CD14-positive monocyte (primary cell): ENCODE data around the gene LRRN4CL. TPM values are rescaled to one million over a fixed set of nuclear protein-coding genes. Genes with fewer than 3 reads are reported as not detected.
"Not testable (repeated sequence)": the region's sequence is repeated elsewhere in the genome, so short reads cannot be mapped to it uniquely, and the experiment has no call there.

Experiments
- DNase-seq, 3 donors: peaks; one replicate each; pipeline ENCODE4 v3.0.0-alpha.2; 2011 to 2022
- H2AFZ ChIP-seq: 2 replicates; pipeline ENCODE4 v1.6.0; 2012; ENCODE audit warnings: mild to moderate bottlenecking, low read depth, low read length, inconsistent platforms; ENCODE audit not compliant: insufficient read depth, poor library complexity, severe bottlenecking
- H3K27ac ChIP-seq, 2 donors: 1 replicate in 1 of 2; 2 replicates in 1 of 2; pipeline ENCODE4 v1.5.1; 2012 to 2013; ENCODE audit warnings: low read length in 2 of 2, control low read depth in 1 of 2, inconsistent platforms in 1 of 2, low read depth in 1 of 2, mild to moderate bottlenecking in 1 of 2
- H3K27me3 ChIP-seq, 2 donors: one replicate each; pipeline versions ENCODE4 v1.6.0 to v1.6.1; 2011 to 2013; ENCODE audit warnings: low read length in 2 of 2; ENCODE audit not compliant: control insufficient read depth in 2 of 2, insufficient read depth in 2 of 2
- H3K36me3 ChIP-seq, 2 donors: replicated peaks in 1 of 2; 1 replicate in 1 of 2; 2 replicates in 1 of 2; pipeline versions ENCODE4 v1.5.1 to v1.6.1; 2012 to 2013; ENCODE audit warnings: low read length in 2 of 2, control low read depth in 1 of 2, inconsistent platforms in 1 of 2, mild to moderate bottlenecking in 1 of 2; ENCODE audit not compliant: insufficient read depth in 2 of 2, control insufficient read depth in 1 of 2
- H3K4me1 ChIP-seq, 2 donors: 1 replicate in 1 of 2; 2 replicates in 1 of 2; pipeline versions ENCODE4 v1.5.1 to v1.6.1; 2012 to 2013; ENCODE audit warnings: low read length in 2 of 2, control low read depth in 1 of 2, inconsistent platforms in 1 of 2, mild to moderate bottlenecking in 1 of 2, moderate library complexity in 1 of 2; ENCODE audit not compliant: insufficient read depth in 2 of 2, control insufficient read depth in 1 of 2
- H3K4me2 ChIP-seq: replicated peaks from 2 replicates; pipeline ENCODE3; 2012; ENCODE audit warnings: low read length, moderate library complexity, mild to moderate bottlenecking; ENCODE audit not compliant: poor library complexity, severe bottlenecking; ENCODE audit errors: extremely low read depth
- H3K4me3 ChIP-seq, 3 experiments: fragments of 200-600 bp in 1 of 3; sonication (generic) in 1 of 3; replicated peaks in 1 of 3; 1 replicate in 2 of 3; 2 replicates in 1 of 3; pipeline ENCODE4 v1.5.1; 2011 to 2013; ENCODE audit warnings: low read length in 3 of 3, mild to moderate bottlenecking in 3 of 3, control low read depth in 2 of 3, low read depth in 2 of 3, inconsistent platforms in 1 of 3, moderate library complexity in 1 of 3
- H3K79me2 ChIP-seq: 2 replicates; pipeline ENCODE4 v1.6.0; 2012; ENCODE audit warnings: mild to moderate bottlenecking, control low read depth, inconsistent platforms, low read length, moderate library complexity; ENCODE audit not compliant: insufficient read depth
- H3K9ac ChIP-seq: 2 replicates; pipeline ENCODE4 v1.6.0; 2017; ENCODE audit warnings: low read length, mild to moderate bottlenecking; ENCODE audit not compliant: insufficient read depth, poor library complexity, severe bottlenecking
- H3K9me3 ChIP-seq, 2 donors: replicated peaks in 1 of 2; 1 replicate in 1 of 2; 2 replicates in 1 of 2; pipeline versions ENCODE4 v1.5.1 to v1.6.1; 2012 to 2013; ENCODE audit warnings: low read length in 2 of 2, control low read depth in 1 of 2; ENCODE audit not compliant: control insufficient read depth in 1 of 2, insufficient read depth in 1 of 2
- H4K20me1 ChIP-seq: 2 replicates; pipeline ENCODE4 v1.6.0; 2012; ENCODE audit warnings: mild to moderate bottlenecking, low read length, control low read depth, moderate library complexity; ENCODE audit not compliant: insufficient read depth
- H3K27ac Mint-ChIP-seq, 7 donors: one replicate each; pipeline ENCODE4 v1.8.0; 2020; ENCODE audit warnings: mild to moderate bottlenecking in 7 of 7, mixed read lengths in 7 of 7, moderate library complexity in 6 of 7, inconsistent platforms in 2 of 7
- H3K27me3 Mint-ChIP-seq, 3 donors: one replicate each; pipeline ENCODE4 v1.8.0; 2021 to 2022; ENCODE audit warnings: low read depth in 3 of 3, mild to moderate bottlenecking in 3 of 3, mixed read lengths in 3 of 3, moderate library complexity in 3 of 3, inconsistent platforms in 1 of 3
- H3K36me3 Mint-ChIP-seq, 2 donors: one replicate each; pipeline ENCODE4 v1.8.0; 2020; ENCODE audit warnings: mixed read lengths in 2 of 2, inconsistent platforms in 1 of 2, mild to moderate bottlenecking in 1 of 2
- H3K4me1 Mint-ChIP-seq: one replicate; pipeline ENCODE4 v1.8.0; 2020; ENCODE audit warnings: mild to moderate bottlenecking, mixed read lengths
- H3K4me3 Mint-ChIP-seq, 2 donors: one replicate each; pipeline ENCODE4 v1.8.0; 2020; ENCODE audit warnings: mild to moderate bottlenecking in 2 of 2, mixed read lengths in 2 of 2, moderate library complexity in 1 of 2
- H3K9me3 Mint-ChIP-seq, 7 donors: one replicate each; pipeline ENCODE4 v1.8.0; 2020 to 2022; ENCODE audit warnings: mixed read lengths in 7 of 7, mild to moderate bottlenecking in 6 of 7, moderate library complexity in 6 of 7, inconsistent platforms in 2 of 7
- CTCF ChIP-seq: fragments of 200-600 bp; IDR thresholded peaks from one replicate; pipeline ENCODE4 v1.8.0; 2022; ENCODE audit warnings: antibody characterized with exemption, mild to moderate bottlenecking
- WGBS: methylation state at CpG from one replicate; pipeline ENCODE4 v1.1.5; 2013; ENCODE audit warnings: missing lambda C conversion rate; ENCODE audit not compliant: insufficient coverage; 5-methylcytosine and 5-hydroxymethylcytosine counted together
- intact Hi-C, 2 donors: fragments of 100-400 bp; cut with micrococcal nuclease; formaldehyde crosslinking; loops; one replicate each; pipeline versions ENCODE4 v1.15.0 to v1.15.1; 2023
- polyA plus RNA-seq, 3 donors: library from polyadenylated mRNA; depleted of rRNA in 1 of 3; unstranded in 2 of 3; stranded (reverse) in 1 of 3; fragments of 300-500 nt in 2 of 3; fragments of >200 nt in 1 of 3; fragmentation: Illumina TruSeq in 2 of 3; gene quantifications; 1 replicate in 2 of 3; 2 replicates in 1 of 3; pipeline ENCODE4 v1.2.3, GENCODE V29; 2012 to 2021

LRRN4CL gene
- polyA plus RNA-seq, 3 donors: not detected

GRCh38 chr11:62654297-62654696 is 35.0 kb downstream of the LRRN4CL start:
- peaks cover 30% of the 10 kb centered on the region for H3K79me2 ChIP-seq
- H3K4me3 ChIP-seq: peak overlapping the region in 1 of 3 experiments; percentile 97
- Mint-ChIP-seq H3K9me3 (no peaks in the 10 kb centered on the region), H3K4me3 (peak overlapping the region in 1 of 2 donors; percentile 87), H3K36me3 (peaks cover 5 to 10% of the 10 kb centered on the region in 2 donors), H3K27ac (peak overlapping the region in 3 of 7 donors; percentile 15 to 66 (median 46)), H3K4me1 (peaks cover 21% of the 10 kb centered on the region), H3K27me3 (peaks cover 0 to 3% (median 0%) of the 10 kb centered on the region in 3 donors)
- H3K27ac ChIP-seq: no peak overlapping the region
- peak overlapping the region; percentile 17 for H2AFZ ChIP-seq
- H3K27me3 ChIP-seq: no peaks in the 10 kb centered on the region
- no CpG with 5 or more reads among the region's 11 CpGs for WGBS
- peaks cover 11 to 14% of the 10 kb centered on the region in 2 donors for H3K4me1 ChIP-seq
- DNase-seq: no peak
- peak overlapping the region; percentile 99 for H3K4me2 ChIP-seq
- intact Hi-C loops: loop anchor here (5.0 kb wide), 2 partner anchors 53 to 62 kb away; partner anchors contain the start of genes BSCL2 (in 1 of the 2), GNG3 (in 1 of the 2) and TUT1 (in 1 of the 2)
- no peaks in the 10 kb centered on the region for H3K9me3 ChIP-seq
- peaks cover 6% of the 10 kb centered on the region in 2 donors for H3K36me3 ChIP-seq
- no peak for TF ChIP-seq CTCF
- H4K20me1 ChIP-seq: no peaks in the 10 kb centered on the region
- H3K9ac ChIP-seq: no peak overlapping the region

- H3K9me3 ChIP-seq: no peaks in the 10 kb centered on the region
- peak overlapping the region; percentile 67 to 97 (median 79) for H3K4me3 ChIP-seq
- no peak for TF ChIP-seq CTCF
- Mint-ChIP-seq H3K36me3 (peaks cover 14 to 28% of the 10 kb centered on the region in 2 donors), H3K9me3 (no peaks in the 10 kb centered on the region), H3K27ac (peak overlapping the region; percentile 86 to 94 (median 91)), H3K27me3 (peaks cover 0 to 3% (median 0%) of the 10 kb centered on the region in 3 donors), H3K4me3 (peak overlapping the region; percentile 87 to 94), H3K4me1 (peaks cover 23% of the 10 kb centered on the region)
- H3K36me3 ChIP-seq: peaks cover 21 to 24% of the 10 kb centered on the region in 2 donors
- no peak for DNase-seq
- intact Hi-C loops: loop anchor here (2.0 to 5.0 kb wide), 3 partner anchors 26 to 60 kb away; partner anchors contain the start of genes BSCL2 (in 1 of the 2), GNG3 (in 1 of the 2), TUT1 (in 1 of the 2) and UBXN1 (in 1 of the 2)
- peak overlapping the region; percentile 65 to 89 for H3K27ac ChIP-seq
- H3K27me3 ChIP-seq: no peaks in the 10 kb centered on the region
- peak overlapping the region; percentile 92 for H2AFZ ChIP-seq
- peak overlapping the region; percentile 99 for H3K4me2 ChIP-seq
- H4K20me1 ChIP-seq: no peaks in the 10 kb centered on the region
- 43% methylated on average over 14 of the region's 16 CpGs for WGBS
- peak overlapping the region; percentile 91 for H3K9ac ChIP-seq
- peaks cover 11 to 17% of the 10 kb centered on the region in 2 donors for H3K4me1 ChIP-seq
- H3K79me2 ChIP-seq: peaks cover 35% of the 10 kb centered on the region
These were observed 36.9 kb downstream of the LRRN4CL start for GRCh38 chr11:62652161-62653006.

- not testable (repeated sequence) for H3K9ac ChIP-seq, H3K9me3 Mint-ChIP-seq, H2AFZ ChIP-seq, H3K9me3 ChIP-seq, H3K27me3 ChIP-seq, H3K4me3 ChIP-seq, H3K27me3 Mint-ChIP-seq, DNase-seq, H3K4me3 Mint-ChIP-seq, H3K27ac ChIP-seq, H4K20me1 ChIP-seq, H3K27ac Mint-ChIP-seq, H3K4me2 ChIP-seq
- Mint-ChIP-seq H3K36me3 (peaks cover 14 to 28% of the 10 kb centered on the region in 2 donors), H3K4me1 (peaks cover 32% of the 10 kb centered on the region)
- Histone ChIP-seq H3K4me1 (peaks cover 24 to 34% of the 10 kb centered on the region in 2 donors), H3K36me3 (peaks cover 21 to 24% of the 10 kb centered on the region in 2 donors), H3K79me2 (peaks cover 51% of the 10 kb centered on the region)
- intact Hi-C loops: loop anchor here (5.0 kb wide), 2 partner anchors 57 to 58 kb away; partner anchors contain the start of genes BSCL2 (in 1 of the 2), GNG3 (in 1 of the 2) and TUT1 (in 1 of the 2)
- WGBS: 100% methylated on average over 6 of the region's 12 CpGs
These were observed 39.0 kb downstream of the LRRN4CL start for GRCh38 chr11:62650283-62650682.
